HCT116 (cell line): Measurements from ENCODE around the gene FH. TPM values are rescaled to one million over a fixed set of nuclear protein-coding genes. Genes with fewer than 3 reads are reported as not detected.

Source experiments
- ATAC-seq: fragments of 200-7000 bp; cut with Tn5 transposase; 2 replicates; pipeline ENCODE4 v1.9.1; 2020; ENCODE audit warnings: mild to moderate bottlenecking, moderate library complexity
- BruUV-seq: library from RNA; stranded (reverse); fragments of 400-500 nt; replicated peaks from 2 replicates; lab custom pipeline; 2021; lab: Mats Ljungman, UMichigan
- CTCF ChIA-PET: fragments of 300-600 bp; sonication (Branson Sonifier 250); formaldehyde crosslinking; loops from one replicate; lab custom pipeline; 2021; ENCODE audit warnings: antibody characterized with exemption; lab: Charles Lee
- POLR2A ChIA-PET: fragments of 300-600, 350-600 bp; sonication (Branson Sonifier 250); formaldehyde crosslinking; loops from one replicate; lab custom pipeline; 2021; ENCODE audit warnings: antibody characterized with exemption; lab: Charles Lee
- RAD21 ChIA-PET, 2 experiments: fragments of 300-600 bp; sonication (Branson Sonifier 250); formaldehyde crosslinking; loops; one replicate each; lab custom pipeline; 2023; ENCODE audit warnings: low total read pairs in 2 of 2; ENCODE audit not compliant: uncharacterized antibody in 2 of 2, unreplicated experiment in 2 of 2, low non-redundant PET in 1 of 2; lab: Charles Lee
- DNase-seq: peaks from one replicate; pipeline ENCODE4 v3.0.0-alpha.2; 2010; ENCODE audit warnings: low read depth, low spot score
- H2AFZ ChIP-seq: fragments of 200-600 bp; shearing (Covaris generic), sonication (generic); 2 replicates; pipeline ENCODE4 v1.6.1; 2017; ENCODE audit warnings: low read depth, mixed run types, mixed read lengths, antibody characterized with exemption, low read length; ENCODE audit not compliant: poor library complexity, severe bottlenecking
- H3K27ac ChIP-seq: 2 replicates; pipeline ENCODE4 v1.5.1; 2012; ENCODE audit warnings: low read depth, low read length
- H3K27me3 ChIP-seq: fragments of 200-600 bp; sonication (generic); 2 replicates; pipeline ENCODE4 v1.6.1; 2016; ENCODE audit warnings: mixed run types, low read length, mixed read lengths; ENCODE audit not compliant: insufficient read depth
- H3K36me3 ChIP-seq, 2 experiments: fragments of 200-500 bp in 1 of 2; fragments of 200-600 bp in 1 of 2; sonication (Bioruptor generic) in 1 of 2; sonication (generic) in 1 of 2; 2 replicates each; pipeline versions ENCODE4 v1.5.1 to v1.6.1; 2014 to 2016; ENCODE audit warnings: low read length in 2 of 2, inconsistent platforms in 1 of 2, mixed read lengths in 1 of 2, mixed run types in 1 of 2; ENCODE audit not compliant: insufficient read depth in 2 of 2, control insufficient read depth in 1 of 2
- H3K4me1 ChIP-seq, 2 experiments: fragments of 200-600 bp in 1 of 2; sonication (generic) in 1 of 2; 2 replicates each; pipeline versions ENCODE4 v1.5.1 to v1.6.1; 2012 to 2017; ENCODE audit warnings: low read length in 2 of 2, inconsistent platforms in 1 of 2, mild to moderate bottlenecking in 1 of 2, mixed read lengths in 1 of 2, mixed run types in 1 of 2, moderate library complexity in 1 of 2; ENCODE audit not compliant: insufficient read depth in 2 of 2, control insufficient read depth in 1 of 2
- H3K4me2 ChIP-seq: fragments of 200-600 bp; sonication (generic); 2 replicates; pipeline ENCODE4 v1.6.1; 2017; ENCODE audit warnings: mixed run types, low read length, mixed read lengths
- H3K4me3 ChIP-seq, 2 experiments: fragments of 200-600 bp in 1 of 2; sonication (generic) in 1 of 2; replicated peaks in 1 of 2; 2 replicates each; pipeline ENCODE4 v1.5.1; 2011 to 2016; ENCODE audit warnings: low read length in 2 of 2, control low read depth in 1 of 2, low read depth in 1 of 2, mild to moderate bottlenecking in 1 of 2, mixed read lengths in 1 of 2, mixed run types in 1 of 2
- H3K79me2 ChIP-seq: fragments of 200-600 bp; sonication (generic); 2 replicates; pipeline ENCODE4 v1.6.1; 2017; ENCODE audit warnings: mild to moderate bottlenecking, mixed run types, low read length, moderate library complexity, mixed read lengths; ENCODE audit not compliant: insufficient read depth
- H3K9ac ChIP-seq: fragments of 200-600 bp; sonication (generic); 2 replicates; pipeline ENCODE4 v1.6.1; 2016; ENCODE audit warnings: low read length, mixed read lengths
- H3K9me2 ChIP-seq: fragments of 200-600 bp; sonication (generic), shearing (Covaris generic); 2 replicates; pipeline ENCODE4 v1.6.1; 2017; ENCODE audit warnings: mixed run types, mild to moderate bottlenecking, moderate library complexity; ENCODE audit not compliant: insufficient read depth
- H3K9me3 ChIP-seq, 2 experiments: fragments of 200-500 bp in 1 of 2; fragments of 200-600 bp in 1 of 2; sonication (Bioruptor generic) in 1 of 2; sonication (generic) in 1 of 2; 2 replicates each; pipeline ENCODE4 v1.6.1; 2014 to 2017; ENCODE audit warnings: low read length in 2 of 2, mixed read lengths in 2 of 2, inconsistent platforms in 1 of 2, low read depth in 1 of 2, mild to moderate bottlenecking in 1 of 2, mixed run types in 1 of 2, moderate library complexity in 1 of 2; ENCODE audit not compliant: control insufficient read depth in 1 of 2, insufficient read depth in 1 of 2
- H4K20me1 ChIP-seq: fragments of 200-600 bp; sonication (generic), shearing (Covaris generic); 2 replicates; pipeline ENCODE4 v1.6.1; 2017; ENCODE audit warnings: mixed run types, mild to moderate bottlenecking, moderate library complexity; ENCODE audit not compliant: insufficient read depth
- ATF3 ChIP-seq: IDR thresholded peaks from 2 replicates; pipeline ENCODE4 v1.6.1; 2012
- CTCF ChIP-seq, 3 experiments: fragments of 200-600 bp in 1 of 3; sonication (generic) in 1 of 3; IDR thresholded peaks in 2 of 3; conservative IDR thresholded peaks in 1 of 3; 2 replicates each; pipeline ENCODE4 v1.5.1; 2012 to 2017; ENCODE audit warnings: low read depth in 2 of 3, low read length in 2 of 3, antibody characterized with exemption in 1 of 3, borderline replicate concordance in 1 of 3, control low read depth in 1 of 3, mild to moderate bottlenecking in 1 of 3, mixed read lengths in 1 of 3, mixed run types in 1 of 3, moderate library complexity in 1 of 3; ENCODE audit not compliant: insufficient read depth in 1 of 3
- EGR1 ChIP-seq: IDR thresholded peaks from 2 replicates; pipeline ENCODE4 v1.6.1; 2012; ENCODE audit warnings: low read depth
- EZH2 ChIP-seq: fragments of 200-600 bp; sonication (generic); IDR thresholded peaks from 2 replicates; pipeline ENCODE4 v1.6.1; 2017; ENCODE audit warnings: antibody characterized with exemption, mixed run types
- JUND ChIP-seq: IDR thresholded peaks from 2 replicates; pipeline ENCODE4 v1.6.1; 2012
- RAD21 ChIP-seq: IDR thresholded peaks from 2 replicates; pipeline ENCODE4 v1.6.1; 2012; ENCODE audit warnings: low read depth, mild to moderate bottlenecking
- REST ChIP-seq: IDR thresholded peaks from 2 replicates; pipeline ENCODE4 v1.6.1; 2012; ENCODE audit warnings: low read depth
- SP1 ChIP-seq: IDR thresholded peaks from 2 replicates; pipeline ENCODE4 v1.6.1; 2012; ENCODE audit warnings: low read depth
- SRF ChIP-seq: IDR thresholded peaks from 2 replicates; pipeline ENCODE4 v1.6.1; 2012; ENCODE audit warnings: low read depth
- TCF7L2 ChIP-seq: IDR thresholded peaks from 2 replicates; pipeline ENCODE4 v1.7.0; 2011; ENCODE audit warnings: borderline replicate concordance, inconsistent platforms; ENCODE audit not compliant: insufficient read depth, insufficient read length; ENCODE audit errors: extremely low read depth
- YY1 ChIP-seq: IDR thresholded peaks from 2 replicates; pipeline ENCODE4 v1.6.1; 2011; ENCODE audit warnings: low read length, low read depth, moderate library complexity, mild to moderate bottlenecking; ENCODE audit not compliant: insufficient replicate concordance; ENCODE audit errors: extremely low read depth
- intact Hi-C: fragments of 100-400 bp; cut with micrococcal nuclease; formaldehyde crosslinking; loops from 2 replicates; pipeline ENCODE4 v1.10.0; 2022
- total RNA-seq: library from RNA; stranded (reverse); gene quantifications from one replicate; pipeline ENCODE4 v1.2.1, GENCODE V29; 2021; ENCODE audit not compliant: unreplicated experiment

FH gene
- total RNA-seq, 1 experiment from 2014 or later, result 67.7 TPM

GRCh38 chr1:241499910-241500309, 19.6 kb downstream of the FH start:
- Histone ChIP-seq H3K4me1 (no peaks in the 10 kb centered on the region), H3K4me3 (no peak overlapping the region), H2AFZ (no peak overlapping the region), H3K9ac (no peak overlapping the region), H3K9me2 (no peaks in the 10 kb centered on the region)
- intact Hi-C loops, result loop anchor here (1.0 to 10.0 kb wide), 3 partner anchors 611 to 1305 kb away; no protein-coding TSS in a partner anchor
- ATAC-seq, result 0 out of 2 replicates have a peak, but pooled peaks have one; percentile 54
- RAD21 ChIA-PET, result interaction anchor here in 1 of 2 experiments (0.7 kb wide), 1 partner anchor 250 kb away, joined by 3 read pairs; no protein-coding TSS in a partner anchor
- peak; percentile 68 for TF ChIP-seq RAD21
- no peak for TF ChIP-seq JUND
- peak; percentile 18 to 64 (median 39); a peak in 5 of 6 replicates for TF ChIP-seq CTCF (IDR thresholded peaks at IDR 0.05 in 2 of 3, conservative IDR thresholded peaks at IDR 0.05 in 1 of 3; ENCODE audit: borderline replicate concordance in 1 of 3, insufficient read depth in 1 of 3, low read depth in 2 of 3, low read length in 2 of 3)
- TF ChIP-seq, all 23 proteins: peak for 2
- Histone ChIP-seq H3K4me2 (no peak overlapping the region), H4K20me1 (no peaks in the 10 kb centered on the region), H3K27ac (no peak overlapping the region), H3K36me3 (peaks cover 15 to 16% of the 10 kb centered on the region in 2 experiments; a peak in 3 of 4 replicates), H3K79me2 (no peaks in the 10 kb centered on the region), H3K27me3 (no peaks in the 10 kb centered on the region), H3K9me3 (no peaks in the 10 kb centered on the region)
- no peak for DNase-seq
- BruUV-seq, result no TSS peak
- CTCF ChIA-PET, result no interaction called here
- POLR2A ChIA-PET, result no interaction called here

GRCh38 chr1:241495741-241496140, 23.8 kb downstream of the FH start:
- no peak overlapping the region for H3K4me3 ChIP-seq
- ChIA-PET RAD21 (no interaction called here), POLR2A (no interaction called here), CTCF (interaction anchor here (1.1 kb wide), 1 partner anchor 10 kb away, joined by 3 read pairs; no protein-coding TSS in a partner anchor)
- DNase-seq, result no peak
- no peaks in the 10 kb centered on the region for H3K79me2 ChIP-seq
- H2AFZ ChIP-seq, result no peak overlapping the region
- no peak overlapping the region for H3K27ac ChIP-seq
- H3K4me1 ChIP-seq, result no peaks in the 10 kb centered on the region
- intact Hi-C loops, result loop anchor here (10.0 kb wide), 1 partner anchor 1301 kb away; no protein-coding TSS in a partner anchor
- H3K36me3 ChIP-seq, result peaks cover 5 to 7% of the 10 kb centered on the region in 2 experiments; a peak in 3 of 4 replicates
- H3K9ac ChIP-seq, result no peak overlapping the region
- no peaks in the 10 kb centered on the region for H4K20me1 ChIP-seq
- no peak for TF ChIP-seq ATF3
- TF ChIP-seq EZH2, result no peak
- TF ChIP-seq SRF, result no peak
- TF ChIP-seq YY1, result no peak
- no peak for TF ChIP-seq TCF7L2
- TF ChIP-seq EGR1, result no peak
- TF ChIP-seq REST, result no peak
- no peak for TF ChIP-seq SP1
- TF ChIP-seq, all 23 proteins: peak for 0
- no peak for ATAC-seq
- Histone ChIP-seq H3K27me3 (no peaks in the 10 kb centered on the region), H3K9me2 (no peaks in the 10 kb centered on the region), H3K9me3 (no peaks in the 10 kb centered on the region), H3K4me2 (no peak overlapping the region)
- no TSS peak for BruUV-seq
